GM23338 (cell line): Measurements from ENCODE around the gene KIF25. TPM values are rescaled to one million over a fixed set of nuclear protein-coding genes. Genes with fewer than 3 reads are reported as not detected.
A peak's percentile ranks its signal among the peaks of the same experiment; 100 is the strongest.

Source experiments
- ATAC-seq: fragments of 200-7000 bp; cut with Tn5 transposase; 3 replicates; pipeline ENCODE4 v1.9.1; 2020
- DNase-seq: peaks from one replicate; pipeline ENCODE4 v3.0.0-alpha.2; 2015; ENCODE audit warnings: low spot score
- H2AFZ ChIP-seq: fragments of 200-600 bp; sonication (generic); 2 replicates; pipeline ENCODE4 v1.8.0; 2016; ENCODE audit warnings: antibody characterized with exemption, mild to moderate bottlenecking, moderate library complexity
- H3F3A ChIP-seq: fragments of 200-600 bp; sonication (generic); replicated peaks from 2 replicates; pipeline ENCODE4 v1.8.0; 2017; ENCODE audit warnings: antibody characterized with exemption, mixed run types, low read depth
- H3K27ac ChIP-seq: fragments of 200-600 bp; sonication (generic); 2 replicates; pipeline ENCODE4 v1.6.1; 2016; ENCODE audit warnings: low read depth
- H3K27me3 ChIP-seq: fragments of 200-600 bp; sonication (generic); 2 replicates; pipeline ENCODE4 v1.8.0; 2016; ENCODE audit warnings: mild to moderate bottlenecking, mixed run types, moderate library complexity; ENCODE audit not compliant: insufficient read depth
- H3K36me3 ChIP-seq: fragments of 200-600 bp; sonication (generic); 2 replicates; pipeline ENCODE4 v1.8.0; 2016; ENCODE audit warnings: mild to moderate bottlenecking; ENCODE audit not compliant: insufficient read depth
- H3K4me1 ChIP-seq: fragments of 200-600 bp; sonication (generic); 2 replicates; pipeline ENCODE4 v1.8.0; 2016; ENCODE audit warnings: mild to moderate bottlenecking, moderate library complexity; ENCODE audit not compliant: insufficient read depth
- H3K4me2 ChIP-seq: fragments of 200-600 bp; sonication (generic); 2 replicates; pipeline ENCODE4 v1.7.1; 2017; ENCODE audit warnings: mixed run types
- H3K4me3 ChIP-seq: fragments of 200-600 bp; sonication (generic); 2 replicates; pipeline ENCODE4 v1.6.1; 2016; ENCODE audit warnings: mixed run types
- H3K79me2 ChIP-seq: fragments of 200-600 bp; sonication (generic); replicated peaks from 2 replicates; pipeline ENCODE4 v1.8.0; 2017; ENCODE audit warnings: mild to moderate bottlenecking; ENCODE audit not compliant: insufficient read depth
- H3K9me2 ChIP-seq: fragments of 200-600 bp; sonication (generic); 2 replicates; pipeline ENCODE4 v1.8.0; 2017; ENCODE audit not compliant: insufficient read depth
- H4K20me1 ChIP-seq: fragments of 200-600 bp; sonication (generic); replicated peaks from 2 replicates; pipeline ENCODE4 v1.8.0; 2017; ENCODE audit warnings: mild to moderate bottlenecking; ENCODE audit not compliant: insufficient read depth
- H3K27ac Mint-ChIP-seq: 2 replicates; pipeline ENCODE4 v1.8.0; 2020; ENCODE audit warnings: inconsistent platforms, mild to moderate bottlenecking, moderate library complexity, mixed read lengths
- H3K27me3 Mint-ChIP-seq: 3 replicates; pipeline ENCODE4 v1.8.0; 2022; ENCODE audit warnings: low read depth, mild to moderate bottlenecking, moderate library complexity, mixed read lengths, inconsistent platforms; ENCODE audit not compliant: insufficient read depth, poor library complexity
- H3K36me3 Mint-ChIP-seq: 3 replicates; pipeline ENCODE4 v1.8.0; 2021; ENCODE audit warnings: low read depth, mild to moderate bottlenecking, inconsistent platforms, moderate library complexity, mixed read lengths
- H3K4me1 Mint-ChIP-seq: 3 replicates; pipeline ENCODE4 v1.8.0; 2020; ENCODE audit warnings: mild to moderate bottlenecking, inconsistent platforms, mixed read lengths
- H3K4me3 Mint-ChIP-seq: 3 replicates; pipeline ENCODE4 v1.8.0; 2021; ENCODE audit warnings: moderate library complexity, mild to moderate bottlenecking, inconsistent platforms, mixed read lengths
- H3K9me3 Mint-ChIP-seq: 3 replicates; pipeline ENCODE4 v1.8.0; 2020; ENCODE audit warnings: moderate library complexity, mild to moderate bottlenecking, inconsistent platforms, mixed read lengths
- CTCF ChIP-seq, 2 experiments: fragments of 200-600 bp in 1 of 2; sonication (generic) in 1 of 2; conservative IDR thresholded peaks; 2 replicates each; pipeline versions ENCODE4 v1.5.1 to v1.6.1; 2016 to 2017; ENCODE audit warnings: antibody characterized with exemption in 2 of 2, low read depth in 2 of 2, mild to moderate bottlenecking in 2 of 2, moderate library complexity in 1 of 2
- EZH2phosphoT487 ChIP-seq: fragments of 200-600 bp; sonication (generic); IDR thresholded peaks from one replicate; pipeline ENCODE4 v1.8.1; 2018; ENCODE audit warnings: antibody characterized with exemption; ENCODE audit not compliant: unreplicated experiment
- JUNB ChIP-seq: IDR thresholded peaks from one replicate; pipeline ENCODE4 v1.6.1; 2016; ENCODE audit warnings: antibody characterized with exemption; ENCODE audit not compliant: unreplicated experiment
- ZNF114 ChIP-seq: fragments of 250-450 bp; sonication (Bioruptor Pico); IDR thresholded peaks from 2 replicates; pipeline ENCODE4 v1.5.0; 2020; ENCODE audit warnings: mild to moderate bottlenecking, moderate library complexity
- ZNF462 ChIP-seq: fragments of 250-450 bp; sonication (Bioruptor Pico); IDR thresholded peaks from 2 replicates; pipeline ENCODE4 v1.5.0; 2020; ENCODE audit warnings: mild to moderate bottlenecking, moderate library complexity
- polyA plus RNA-seq: library from polyadenylated mRNA; unstranded; fragments of >200 nt; fragmentation: Nextera tagmentation; extraction: Ambion mirVana; gene quantifications from 2 replicates; pipeline ENCODE4 v1.2.1, GENCODE V29; 2016
- total RNA-seq: library from RNA; depleted of rRNA; stranded (reverse); fragments of >200 nt; shearing (Covaris generic); gene quantifications from 2 replicates; pipeline ENCODE4 v1.2.3, GENCODE V29; 2014

The KIF25 gene
- total and polyA plus RNA-seq, 2 experiments from 2014 or later: 0.69 to 0.76 TPM

- no peak for TF ChIP-seq ZNF462 (CRISPR knock-in tag)
Measured at GRCh38 chr6:168016176-168016620, 18.7 kb downstream of the KIF25 start (continued).

- Mint-ChIP-seq H3K27me3 (no peaks in the 10 kb centered on the region), H3K4me1 (peaks cover 9% of the 10 kb centered on the region; the same call in 2 of the 3 replicates), H3K36me3 (peaks cover 3% of the 10 kb centered on the region; the same call in 1 of the 3 replicates), H3K27ac (no peak overlapping the region), H3K9me3 (peaks cover 5% of the 10 kb centered on the region), H3K4me3 (no peak overlapping the region)
- ATAC-seq: peak; percentile 82
- Histone ChIP-seq H4K20me1 (no peaks in the 10 kb centered on the region), H3K27me3 (no peaks in the 10 kb centered on the region), H2AFZ (peak overlapping the region; percentile 52; the same call in 1 of the 2 replicates), H3K9me2 (no peaks in the 10 kb centered on the region), H3K79me2 (no peaks in the 10 kb centered on the region), H3K36me3 (no peaks in the 10 kb centered on the region), H3K4me1 (no peaks in the 10 kb centered on the region), H3K4me2 (0 out of 2 replicates have a peak overlapping the region, but pooled peaks have one; percentile 32), H3K27ac (no peak overlapping the region), H3K4me3 (no peak overlapping the region), H3F3A (no peaks in the 10 kb centered on the region)
- no peak for DNase-seq
- TF ChIP-seq ZNF462 (CRISPR knock-in tag) (no peak), JUNB (no peak), ZNF114 (CRISPR knock-in tag) (no peak), EZH2phosphoT487 (no peak), CTCF (conservative IDR thresholded peaks at IDR 0.05; ENCODE audit: low read depth in 2 of 2) (no peak)
Measured at GRCh38 chr6:168016721-168017525, 19.5 kb downstream of the KIF25 start.
